ENCODE results near the gene EPB41L2. TPM values are rescaled to one million over a fixed set of nuclear protein-coding genes. Genes with fewer than 3 reads are reported as not detected.
"Not testable (repeated sequence)": the region's sequence is repeated elsewhere in the genome, so short reads cannot be mapped to it uniquely, and the experiment has no call there.

Gene EPB41L2
- total RNA-seq, 1 experiment from 2014 or later = 33.2 TPM

GRCh38 chr6:131036143-131036542 is 26.9 kb downstream of the EPB41L2 start:
- DNase-seq (ENCODE audit: low read depth) = no peak

GRCh38 chr6:131035582-131035981 is 27.5 kb downstream of the EPB41L2 start:
- no peak for DNase-seq (ENCODE audit: low read depth)

GRCh38 chr6:131033631-131034030 is 29.4 kb downstream of the EPB41L2 start:
- no peak for DNase-seq (ENCODE audit: low read depth)

- peak; percentile 55 for DNase-seq (ENCODE audit: low read depth)
These were observed 33.3 kb downstream of the EPB41L2 start for GRCh38 chr6:131029626-131030297.

- DNase-seq (ENCODE audit: low read depth) = no peak
These were observed 35.7 kb downstream of the EPB41L2 start for GRCh38 chr6:131027326-131027725.

GRCh38 chr6:131026243-131026642 is 36.8 kb downstream of the EPB41L2 start:
- DNase-seq (ENCODE audit: low read depth) = no peak

GRCh38 chr6:131024565-131024964 is 38.5 kb downstream of the EPB41L2 start:
- no peak for DNase-seq (ENCODE audit: low read depth)

GRCh38 chr6:131023834-131024504 is 39.1 kb downstream of the EPB41L2 start:
- peak; percentile 88 for DNase-seq (ENCODE audit: low read depth)

- no peak for DNase-seq (ENCODE audit: low read depth)
These were observed 40.4 kb downstream of the EPB41L2 start for GRCh38 chr6:131022691-131023090.

- DNase-seq (ENCODE audit: low read depth) = no peak
These were observed 45.1 kb downstream of the EPB41L2 start for GRCh38 chr6:131017962-131018361.

GRCh38 chr6:131015630-131016263 is 47.3 kb downstream of the EPB41L2 start:
- peak; percentile 75 for DNase-seq (ENCODE audit: low read depth)

- DNase-seq (ENCODE audit: low read depth) = no peak
These were observed 47.9 kb downstream of the EPB41L2 start for GRCh38 chr6:131015025-131015591.

- DNase-seq (ENCODE audit: low read depth) = no peak
These were observed 48.8 kb downstream of the EPB41L2 start for GRCh38 chr6:131014080-131014776.

- DNase-seq (ENCODE audit: low read depth) = peak; percentile 83
These were observed 49.5 kb downstream of the EPB41L2 start for GRCh38 chr6:131013495-131013894.

- DNase-seq (ENCODE audit: low read depth) = no peak
These were observed 53.3 kb downstream of the EPB41L2 start for GRCh38 chr6:131009790-131010189.

- not testable (repeated sequence) for DNase-seq (ENCODE audit: low read depth)
These were observed 54.1 kb downstream of the EPB41L2 start for GRCh38 chr6:131008965-131009364.

GRCh38 chr6:131007964-131008363 is 55.1 kb downstream of the EPB41L2 start:
- DNase-seq (ENCODE audit: low read depth) = not testable (repeated sequence)

GRCh38 chr6:131007286-131007685 is 55.8 kb downstream of the EPB41L2 start:
- no peak for DNase-seq (ENCODE audit: low read depth)

GRCh38 chr6:131005439-131006016 is 57.5 kb downstream of the EPB41L2 start:
- no peak for DNase-seq (ENCODE audit: low read depth)

GRCh38 chr6:131004936-131005335 is 58.1 kb downstream of the EPB41L2 start:
- no peak for DNase-seq (ENCODE audit: low read depth)

- DNase-seq (ENCODE audit: low read depth) = no peak
These were observed 58.7 kb downstream of the EPB41L2 start for GRCh38 chr6:131004387-131004755.

All from RPMI7951 (cell line).